ENCODE measurements around the gene SAMSN1. TPM values are rescaled to one million over a fixed set of nuclear protein-coding genes. Genes with fewer than 3 reads are reported as not detected.
A peak's percentile ranks its signal among the peaks of the same experiment; 100 is the strongest.

Gene SAMSN1
- total and polyA plus RNA-seq, 2 donors from 2014 or later: 1.4 to 10.4 TPM

- TF ChIP-seq CTCF (IDR thresholded peaks at IDR 0.05; ENCODE audit: borderline replicate concordance, extremely low read depth, insufficient read depth): no peak
- no peaks in the 10 kb centered on the region for H3K27me3 ChIP-seq (ENCODE audit: control insufficient read depth, insufficient read depth, low read length)
Measured at GRCh38 chr21:14527696-14528652, 18.1 kb downstream of the SAMSN1 start.

GRCh38 chr21:14526836-14527695 lies 19.0 kb downstream of the SAMSN1 start:
- H3K9me3 ChIP-seq (ENCODE audit: control insufficient read depth in 2 of 3, insufficient read depth in 1 of 3, low read length in 3 of 3): no peaks in the 10 kb centered on the region
- no peak overlapping the region for H3K4me3 ChIP-seq (ENCODE audit: low read length in 3 of 3)
- H3K27ac ChIP-seq (ENCODE audit: low read depth in 2 of 2, low read length in 2 of 2): no peak overlapping the region
- FAIRE-seq (no peak), DNase-seq (no peak)
- no peak overlapping the region for H3K9ac ChIP-seq (ENCODE audit: low read length in 3 of 3)
- intact Hi-C loops (cut with DNase I): no loop called here
- H3K27me3 ChIP-seq (ENCODE audit: control insufficient read depth, insufficient read depth, low read length): no peaks in the 10 kb centered on the region
- H3K4me1 ChIP-seq (ENCODE audit: control insufficient read depth in 2 of 3, insufficient read depth in 2 of 3, low read depth in 1 of 3, low read length in 3 of 3): peaks cover 0 to 3% (median 0%) of the 10 kb centered on the region in 3 donors
- TF ChIP-seq CTCF (IDR thresholded peaks at IDR 0.05; ENCODE audit: borderline replicate concordance, extremely low read depth, insufficient read depth): no peak
- H3K36me3 ChIP-seq (ENCODE audit: control insufficient read depth in 2 of 3, insufficient read depth in 3 of 3, low read length in 3 of 3): no peaks in the 10 kb centered on the region

More at GRCh38 chr21:14527696-14528652, 18.1 kb downstream of the SAMSN1 start:
- intact Hi-C loops (cut with DNase I): no loop called here
- Histone ChIP-seq H3K9ac (ENCODE audit: low read length in 3 of 3) (no peak overlapping the region), H3K4me3 (ENCODE audit: low read length in 3 of 3) (no peak overlapping the region), H3K4me1 (ENCODE audit: control insufficient read depth in 2 of 3, insufficient read depth in 2 of 3, low read depth in 1 of 3, low read length in 3 of 3) (peaks cover 0 to 3% (median 0%) of the 10 kb centered on the region in 3 donors), H3K27ac (ENCODE audit: low read depth in 2 of 2, low read length in 2 of 2) (no peak overlapping the region), H3K36me3 (ENCODE audit: control insufficient read depth in 2 of 3, insufficient read depth in 3 of 3, low read length in 3 of 3) (no peaks in the 10 kb centered on the region), H3K9me3 (ENCODE audit: control insufficient read depth in 2 of 3, insufficient read depth in 1 of 3, low read length in 3 of 3) (no peaks in the 10 kb centered on the region)
- DNase-seq (no peak), FAIRE-seq (peak; percentile 64)

- no peak for FAIRE-seq
- Histone ChIP-seq H3K9me3 (ENCODE audit: control insufficient read depth in 2 of 3, insufficient read depth in 1 of 3, low read length in 3 of 3) (no peaks in the 10 kb centered on the region), H3K9ac (ENCODE audit: low read length in 3 of 3) (no peak overlapping the region), H3K4me1 (ENCODE audit: control insufficient read depth in 2 of 3, insufficient read depth in 2 of 3, low read depth in 1 of 3, low read length in 3 of 3) (peaks cover 0 to 3% (median 0%) of the 10 kb centered on the region in 3 donors), H3K4me3 (ENCODE audit: low read length in 3 of 3) (no peak overlapping the region), H3K27me3 (ENCODE audit: control insufficient read depth, insufficient read depth, low read length) (no peaks in the 10 kb centered on the region), H3K36me3 (ENCODE audit: control insufficient read depth in 2 of 3, insufficient read depth in 3 of 3, low read length in 3 of 3) (no peaks in the 10 kb centered on the region), H3K27ac (ENCODE audit: low read depth in 2 of 2, low read length in 2 of 2) (no peak overlapping the region)
- intact Hi-C loops (cut with DNase I): no loop called here
- TF ChIP-seq CTCF (IDR thresholded peaks at IDR 0.05; ENCODE audit: borderline replicate concordance, extremely low read depth, insufficient read depth): no peak
- no peak for DNase-seq
Measured at GRCh38 chr21:14526199-14526598, 19.9 kb downstream of the SAMSN1 start.

Data from kidney (tissue), 14 donors.